Inflammatory macrophage treated with lipopolysaccharide for 4 hours (primary cell): ENCODE measurements around the gene SLC35A5.

Experiments used
- DNase-seq: peaks from one replicate; pipeline ENCODE4 v3.0.0-alpha.2; 2020

Gene SLC35A5

DNA sequence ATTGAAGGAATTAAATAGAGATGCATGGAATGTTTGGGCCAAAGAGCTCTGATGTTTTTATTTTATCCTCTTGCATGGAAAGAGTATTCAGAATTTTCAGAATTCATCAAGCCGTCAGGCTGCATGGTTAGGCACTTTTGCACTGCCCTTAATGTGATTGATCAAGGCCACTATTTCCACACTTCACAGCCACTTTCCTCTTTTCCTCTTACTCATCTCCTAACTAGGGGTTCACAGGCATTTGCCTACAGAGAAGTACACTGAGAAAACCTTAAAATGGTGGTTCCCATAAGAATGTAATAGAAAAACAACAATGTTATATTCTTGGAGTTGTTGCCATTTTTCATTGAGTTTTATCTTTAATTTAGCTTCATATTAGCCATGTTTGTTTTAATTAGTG is 10.9 kb downstream of the SLC35A5 start:
- DNase-seq, result peak; percentile 71

DNA sequence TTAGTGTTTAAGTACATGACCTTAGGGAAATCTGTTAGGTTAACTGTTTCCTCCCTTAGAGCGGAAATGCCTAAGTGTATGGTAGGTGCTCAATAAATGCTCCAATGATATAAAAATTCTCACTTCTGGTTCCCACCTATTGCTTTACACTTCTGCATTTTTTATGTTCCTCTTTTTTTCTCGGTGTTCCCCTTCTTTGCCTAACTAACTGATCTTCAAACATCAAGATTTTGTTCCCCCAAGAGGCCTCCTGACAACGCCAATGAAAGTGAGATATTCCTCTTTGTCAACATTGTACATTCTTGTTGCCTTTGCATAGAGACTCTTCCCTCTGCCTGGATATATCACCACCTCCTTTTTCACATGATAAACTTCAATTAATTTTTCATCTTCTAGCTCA is 17.4 kb downstream of the SLC35A5 start:
- peak; percentile 59 for DNase-seq

DNA sequence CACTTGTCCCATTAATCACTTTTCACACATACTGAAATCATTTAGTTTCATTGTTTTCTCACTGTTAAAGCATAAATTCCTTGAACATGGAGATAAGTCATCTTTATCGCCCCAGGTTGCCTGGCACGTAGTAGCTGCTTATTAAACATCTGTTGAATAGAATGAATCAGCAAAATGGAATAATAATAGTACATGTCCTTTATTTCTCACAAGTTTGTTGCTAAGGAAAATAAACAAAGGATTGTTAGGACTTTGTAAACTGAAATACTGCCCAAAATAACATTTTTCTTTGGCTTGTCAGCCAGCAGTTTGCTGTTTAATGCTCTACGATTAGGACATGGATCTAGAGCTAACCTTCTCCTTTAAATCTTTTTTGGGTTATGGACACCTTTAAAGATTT is 17.9 kb downstream of the SLC35A5 start:
- no peak for DNase-seq

DNA sequence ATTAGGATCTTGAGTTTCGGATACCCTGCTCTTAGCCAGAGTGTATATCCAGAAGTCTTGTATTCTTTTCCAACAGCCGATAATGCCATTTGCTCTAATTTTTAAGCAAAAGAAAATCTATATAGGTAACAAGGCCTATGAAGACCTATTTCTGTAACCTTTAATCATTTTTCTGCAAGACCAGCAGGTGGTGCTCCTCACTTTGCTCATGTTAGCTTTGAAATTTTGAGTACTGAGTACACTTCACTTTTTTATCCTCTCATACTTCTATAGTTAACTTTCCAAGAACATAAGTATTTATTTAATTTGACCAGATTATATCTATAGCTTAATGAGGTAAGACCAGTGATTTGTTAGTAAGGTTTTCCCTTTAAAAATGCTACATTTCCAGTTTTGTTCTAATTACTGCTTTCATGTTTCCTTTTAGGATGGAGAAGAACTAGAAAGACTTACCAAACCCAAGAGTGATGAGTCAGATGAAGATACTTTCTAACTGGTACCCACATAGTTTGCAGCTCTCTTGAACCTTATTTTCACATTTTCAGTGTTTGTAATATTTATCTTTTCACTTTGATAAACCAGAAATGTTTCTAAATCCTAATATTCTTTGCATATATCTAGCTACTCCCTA is 20.5 kb downstream of the SLC35A5 start:
- peak; percentile 31 for DNase-seq

DNA sequence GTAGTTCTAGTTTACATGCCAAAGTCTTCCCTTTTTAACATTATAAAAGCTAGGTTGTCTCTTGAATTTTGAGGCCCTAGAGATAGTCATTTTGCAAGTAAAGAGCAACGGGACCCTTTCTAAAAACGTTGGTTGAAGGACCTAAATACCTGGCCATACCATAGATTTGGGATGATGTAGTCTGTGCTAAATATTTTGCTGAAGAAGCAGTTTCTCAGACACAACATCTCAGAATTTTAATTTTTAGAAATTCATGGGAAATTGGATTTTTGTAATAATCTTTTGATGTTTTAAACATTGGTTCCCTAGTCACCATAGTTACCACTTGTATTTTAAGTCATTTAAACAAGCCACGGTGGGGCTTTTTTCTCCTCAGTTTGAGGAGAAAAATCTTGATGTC is 21.3 kb downstream of the SLC35A5 start:
- no peak for DNase-seq

DNA sequence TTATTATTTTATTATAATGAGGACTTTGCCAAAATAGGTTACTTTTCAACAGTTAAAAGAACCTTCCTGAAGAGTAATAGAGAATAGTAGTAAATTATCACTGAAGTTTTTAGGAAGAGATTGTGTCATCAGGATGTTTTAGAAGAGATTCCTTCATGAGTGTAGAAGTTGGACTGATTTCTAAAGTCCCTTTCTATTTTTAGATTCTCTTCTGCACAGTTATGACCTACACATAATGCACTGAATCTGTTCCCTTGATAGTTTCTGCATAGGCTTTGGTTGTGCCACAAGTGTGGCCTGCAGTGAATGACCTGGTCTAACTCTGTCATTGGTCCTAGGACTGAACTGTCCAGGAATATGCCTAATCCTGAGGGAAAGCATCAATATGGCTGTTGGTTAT is 23.9 kb downstream of the SLC35A5 start:
- DNase-seq, result no peak

DNA sequence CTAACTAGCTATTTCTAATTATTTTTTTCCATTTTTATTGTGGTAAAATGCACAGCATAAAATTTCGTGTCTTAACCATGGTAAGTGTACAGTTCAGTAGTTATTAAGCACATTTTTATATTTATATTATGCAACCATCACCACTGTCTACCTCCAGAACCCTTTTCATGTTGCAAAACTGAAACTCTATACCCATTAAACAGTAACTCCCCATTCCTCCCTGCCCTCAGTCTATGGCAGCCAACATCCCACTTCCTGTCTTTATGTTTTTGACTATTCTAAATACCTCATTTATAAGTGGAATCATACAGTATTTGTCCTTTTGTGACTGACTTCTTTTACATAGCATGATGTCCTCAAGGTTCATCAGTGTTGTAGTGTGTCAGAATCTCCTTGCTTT is 25.5 kb downstream of the SLC35A5 start:
- DNase-seq, result no peak

DNA sequence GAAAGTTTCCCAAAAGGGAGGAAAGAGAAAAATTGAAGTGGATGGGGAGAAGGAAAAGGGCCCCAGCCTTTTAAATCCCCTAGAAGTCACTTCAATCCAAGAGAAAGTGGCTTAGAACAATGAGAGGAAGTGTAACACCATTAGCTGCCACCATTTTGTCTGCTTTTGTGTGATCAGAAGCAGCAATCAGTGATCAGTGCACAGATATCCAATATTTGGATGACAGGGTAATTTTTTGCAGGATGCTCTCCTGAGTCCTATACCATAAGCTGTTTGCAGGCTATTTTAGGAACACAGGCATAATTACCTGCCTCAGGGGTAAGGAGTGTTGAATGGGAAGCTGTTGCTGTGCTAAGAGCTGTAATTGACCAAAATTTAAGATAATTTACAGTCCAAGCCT is 31.4 kb downstream of the SLC35A5 start:
- no peak for DNase-seq

DNA sequence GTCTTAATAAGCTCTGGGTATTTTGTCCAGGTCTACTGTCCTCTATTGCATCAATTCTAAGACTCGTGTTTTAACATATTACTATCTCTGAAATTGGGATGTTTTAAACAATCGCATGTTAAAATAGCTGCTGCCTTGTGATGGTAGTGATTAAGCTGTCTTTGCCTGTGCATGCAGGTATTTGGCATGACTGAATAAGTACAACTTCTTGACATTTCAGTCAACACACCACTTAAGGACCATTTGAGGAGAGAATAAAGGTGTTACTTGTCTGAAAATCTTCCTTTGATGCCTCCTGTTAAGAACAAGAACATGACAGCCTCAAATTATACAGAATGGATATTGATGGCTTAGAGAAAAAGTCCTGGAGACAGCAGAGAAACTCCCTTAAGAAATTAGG is 33.0 kb downstream of the SLC35A5 start:
- no peak for DNase-seq

DNA sequence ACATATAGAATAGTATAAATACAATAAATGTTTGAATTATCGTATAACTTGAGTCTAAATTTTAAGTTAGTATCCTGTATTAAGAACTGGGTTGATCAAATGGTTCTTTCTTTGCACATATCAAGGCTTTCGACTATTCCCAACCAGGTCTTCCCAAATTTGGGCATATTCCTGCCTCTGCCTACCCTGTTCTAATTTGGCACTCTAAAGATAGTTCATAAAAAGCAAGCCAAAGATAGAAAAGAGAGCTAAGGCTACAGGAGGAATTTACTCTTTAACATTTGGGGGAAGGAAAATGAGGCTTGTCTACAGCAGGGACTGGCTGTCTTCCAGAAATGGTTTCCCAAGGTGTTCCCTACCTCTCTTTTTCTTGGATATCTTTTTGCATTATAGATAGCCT is 36.1 kb downstream of the SLC35A5 start:
- DNase-seq, result no peak

DNA sequence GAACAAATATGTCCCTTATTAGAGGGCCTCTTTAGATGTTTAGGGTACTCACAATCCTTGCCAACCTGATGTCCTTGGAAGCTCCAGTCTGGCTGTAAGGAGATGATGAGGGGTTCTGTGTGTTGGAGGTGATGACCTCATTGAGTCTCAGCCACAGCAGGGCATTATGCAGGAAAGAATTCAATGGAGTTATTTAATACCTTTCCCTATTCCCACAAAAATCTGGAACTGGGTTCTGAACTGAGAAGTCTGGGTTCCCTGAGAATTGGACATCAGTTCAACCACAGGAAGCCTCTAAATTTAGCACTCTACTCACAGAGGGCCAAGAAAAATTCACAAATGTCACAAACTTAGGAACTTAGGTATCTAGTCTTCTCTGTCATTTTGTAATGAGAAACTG is 36.9 kb downstream of the SLC35A5 start:
- no peak for DNase-seq

DNA sequence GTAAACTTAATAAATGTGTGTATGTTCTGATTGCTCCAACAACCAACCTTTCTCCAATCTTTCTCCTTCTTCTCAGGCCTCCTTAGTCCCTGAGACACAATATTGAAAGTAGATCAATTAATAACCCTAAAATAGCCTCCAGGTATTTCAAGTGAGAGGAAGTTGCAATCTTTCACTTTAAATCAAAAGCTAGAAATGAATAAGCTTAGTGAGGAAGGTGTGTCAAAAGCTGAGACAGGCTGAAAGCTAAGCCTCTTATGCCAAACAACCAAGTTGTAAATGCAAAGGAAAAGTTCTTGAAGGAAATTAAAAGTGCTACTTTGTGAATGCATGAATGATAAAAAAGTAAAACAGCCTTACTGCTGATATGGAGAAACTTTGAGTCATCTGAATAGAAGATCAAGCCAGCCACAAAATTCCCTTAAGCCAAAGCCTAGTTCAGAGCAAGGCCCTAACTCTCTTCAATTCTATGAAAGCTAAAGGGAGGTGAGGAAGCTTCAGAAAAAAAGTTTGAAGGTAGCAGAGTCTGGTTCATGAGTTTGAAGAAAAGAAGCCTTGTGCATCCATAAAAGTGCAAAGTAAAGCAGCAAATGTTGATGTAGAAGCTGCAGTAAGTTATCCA is 40.5 kb downstream of the SLC35A5 start:
- no peak for DNase-seq

DNA sequence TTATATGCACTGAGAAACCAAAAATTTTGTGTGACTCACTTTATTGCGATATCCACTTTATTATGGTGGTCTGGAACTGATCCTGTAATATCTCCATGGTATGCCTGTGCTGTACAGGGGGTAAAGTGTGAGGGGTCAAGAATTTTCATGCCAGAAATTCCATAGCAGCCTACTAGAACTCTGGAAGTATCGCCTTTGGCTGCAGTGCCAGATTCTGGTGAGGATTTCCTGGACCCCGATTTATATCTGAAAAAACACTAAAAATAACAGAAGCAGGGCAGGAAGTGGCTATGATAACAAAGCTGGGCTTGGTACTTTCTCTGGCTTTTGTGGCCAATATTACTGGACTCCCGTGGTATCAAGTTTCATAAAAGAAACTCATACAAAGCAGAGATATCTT is 42.7 kb downstream of the SLC35A5 start:
- DNase-seq, result no peak

DNA sequence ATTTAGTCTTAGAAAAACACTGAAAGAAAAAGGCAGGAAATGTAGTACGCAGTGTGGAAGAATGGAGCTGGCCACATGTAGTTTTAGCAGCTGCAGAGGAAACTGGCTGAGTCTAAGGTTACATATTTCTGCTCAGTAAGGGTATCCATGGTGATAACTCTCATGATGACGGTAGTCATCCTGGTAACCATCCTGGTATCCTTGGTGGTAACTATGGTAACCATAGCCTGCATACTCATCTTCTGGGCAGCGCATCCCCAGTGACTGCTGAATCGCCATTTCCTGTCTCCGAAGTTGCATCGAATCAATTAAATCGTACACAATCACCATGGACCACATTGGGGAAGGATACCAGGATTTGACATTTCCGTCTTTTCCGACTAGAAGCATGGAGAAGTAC is 43.4 kb downstream of the SLC35A5 start:
- DNase-seq, result no peak

DNA sequence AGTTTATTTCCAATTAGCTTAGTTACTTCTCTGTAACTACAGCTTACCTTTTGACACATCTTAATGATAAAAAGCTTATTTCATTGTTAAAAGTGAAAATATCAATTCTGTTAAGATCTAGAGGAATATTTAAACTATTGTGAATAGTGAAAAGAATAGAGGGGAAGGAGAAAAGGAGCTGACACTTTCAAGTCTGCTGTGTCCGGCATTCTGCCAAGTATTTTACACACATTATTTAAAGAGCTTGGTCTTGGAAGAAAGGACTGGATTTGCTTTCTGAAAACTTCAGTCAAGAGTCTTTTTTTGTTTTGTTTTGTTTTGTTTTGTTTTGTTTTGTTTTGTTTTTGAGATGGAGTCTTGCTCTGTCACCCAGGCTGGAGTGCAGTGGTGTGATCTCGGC is 44.3 kb downstream of the SLC35A5 start:
- DNase-seq, result no peak

DNA sequence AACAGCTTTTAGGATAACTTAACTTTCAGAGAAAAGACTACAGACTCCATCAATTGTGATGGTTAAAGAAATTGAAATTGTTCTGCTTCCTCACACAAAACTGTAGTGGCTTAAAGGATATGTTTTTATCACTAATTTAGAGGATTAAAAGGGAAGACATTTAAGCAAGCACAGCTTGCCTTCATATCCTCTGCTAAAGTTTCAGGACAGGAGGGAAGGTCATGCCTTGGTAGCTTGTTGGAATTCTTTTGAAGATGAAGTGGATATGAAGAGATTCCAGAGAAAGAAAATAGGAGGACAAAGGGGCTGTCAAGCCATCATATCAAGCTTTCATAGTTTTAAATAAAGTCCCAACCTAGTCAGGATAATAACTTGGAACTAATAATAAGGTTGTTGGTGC is 46.0 kb downstream of the SLC35A5 start:
- DNase-seq, result no peak

DNA sequence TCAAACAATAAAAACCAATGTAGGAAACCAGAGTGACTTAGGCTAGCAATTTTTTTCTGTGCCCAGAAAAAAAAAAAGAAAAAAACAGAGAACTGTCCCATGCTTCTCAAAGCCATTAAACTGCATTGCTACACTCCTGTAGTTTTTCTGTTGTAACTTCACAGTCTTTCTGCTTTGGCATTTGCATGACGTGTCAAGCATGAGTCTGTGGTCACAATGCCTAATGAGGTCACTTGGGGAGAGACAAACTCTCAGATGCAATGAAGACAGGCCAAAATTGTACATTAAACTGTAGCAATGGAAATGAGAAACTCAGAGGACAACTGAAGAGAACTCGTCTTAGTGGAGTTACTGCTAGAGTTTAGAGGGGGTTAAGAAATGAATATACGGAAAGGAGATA is 48.3 kb downstream of the SLC35A5 start:
- DNase-seq, result peak; percentile 81

DNA sequence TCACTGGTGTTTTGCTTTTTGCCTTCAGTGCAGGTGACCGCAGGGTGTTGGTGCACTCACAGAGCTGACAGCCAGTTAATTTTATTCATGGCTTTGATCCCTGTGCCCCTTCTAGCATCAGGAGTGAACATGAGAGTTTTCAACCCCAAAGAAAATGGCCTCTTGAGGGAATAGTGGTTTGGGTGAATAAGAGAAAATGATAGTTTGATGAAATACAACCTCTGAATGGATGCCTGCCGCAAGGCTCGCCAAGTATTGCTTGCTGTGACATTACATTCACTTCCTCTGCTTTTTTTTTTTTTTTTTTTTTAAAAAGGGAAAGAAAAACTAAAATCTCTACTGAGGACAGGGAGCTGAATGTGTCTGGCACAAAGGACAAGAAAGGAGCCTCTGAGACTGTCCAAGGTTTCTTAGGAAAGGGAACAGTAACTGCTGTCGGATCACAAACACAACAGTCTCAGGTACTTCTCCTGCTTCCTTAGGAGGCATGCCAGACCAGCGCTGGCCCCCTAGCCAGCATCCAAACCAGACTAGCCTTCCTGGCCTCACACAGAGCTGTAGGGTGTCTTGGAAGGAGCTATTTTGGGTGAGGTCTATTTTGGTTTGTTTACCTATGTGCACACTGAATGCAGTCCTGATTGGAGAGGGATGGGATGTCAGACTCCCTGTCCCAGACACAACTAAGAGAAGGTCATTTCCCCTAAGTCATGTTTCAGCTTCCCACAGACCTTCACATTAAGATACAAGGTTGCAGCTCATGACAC is 50.1 kb downstream of the SLC35A5 start:
- peak; percentile 60 for DNase-seq

DNA sequence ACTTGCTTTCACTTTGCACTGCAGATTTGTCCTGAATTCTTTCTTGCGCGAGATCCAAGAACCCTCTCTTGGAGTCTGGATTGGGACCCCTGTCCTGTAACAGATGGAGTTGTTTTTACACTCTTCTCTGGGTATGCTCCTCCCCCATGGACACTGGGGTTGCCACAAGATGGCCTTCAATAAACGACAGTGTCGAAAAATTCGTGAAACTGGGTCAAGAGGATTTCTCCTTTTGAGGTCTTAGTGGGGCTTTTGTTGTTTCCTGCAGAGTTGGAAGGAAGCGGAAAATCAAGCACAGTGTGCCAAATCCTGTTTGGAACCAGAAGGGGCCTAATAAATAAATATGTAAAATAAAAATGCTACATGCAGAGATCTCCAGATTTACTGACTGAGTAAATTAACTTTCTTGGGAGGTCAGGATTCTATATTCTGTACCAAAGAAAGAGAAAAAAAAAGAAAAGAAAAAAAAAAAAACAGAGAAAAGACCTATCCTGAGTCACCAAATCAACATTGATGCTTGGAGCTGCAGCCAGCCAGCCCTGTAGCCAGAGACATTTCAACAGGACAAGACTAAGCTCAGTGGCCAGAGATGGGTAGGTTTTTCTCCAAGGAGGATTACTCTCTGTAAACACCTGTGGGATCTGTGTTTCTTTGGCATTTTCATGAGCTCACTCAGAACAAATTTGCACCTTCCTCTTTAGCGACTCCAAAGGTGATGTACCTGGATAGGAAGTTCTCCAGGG is 54.3 kb downstream of the SLC35A5 start:
- no peak for DNase-seq

DNA sequence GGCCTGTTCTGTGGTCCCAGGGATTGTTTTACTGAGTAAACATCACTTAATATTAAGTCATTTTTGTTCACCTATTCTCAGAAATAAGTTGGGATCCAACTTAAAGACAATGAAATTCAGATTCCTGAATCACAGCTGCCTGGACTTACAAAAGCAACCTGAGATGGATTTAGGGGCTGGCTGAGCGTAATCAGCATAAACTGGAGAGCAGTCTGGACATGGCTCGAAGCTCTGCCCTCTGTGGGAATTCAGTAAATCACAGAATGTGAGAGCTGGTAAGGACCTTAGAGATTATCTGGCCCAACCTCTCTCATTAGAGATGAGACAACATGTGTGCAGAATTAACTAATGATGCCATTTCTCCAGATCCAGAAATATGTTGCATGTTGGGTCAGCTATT is 55.4 kb downstream of the SLC35A5 start:
- DNase-seq, result no peak

DNA sequence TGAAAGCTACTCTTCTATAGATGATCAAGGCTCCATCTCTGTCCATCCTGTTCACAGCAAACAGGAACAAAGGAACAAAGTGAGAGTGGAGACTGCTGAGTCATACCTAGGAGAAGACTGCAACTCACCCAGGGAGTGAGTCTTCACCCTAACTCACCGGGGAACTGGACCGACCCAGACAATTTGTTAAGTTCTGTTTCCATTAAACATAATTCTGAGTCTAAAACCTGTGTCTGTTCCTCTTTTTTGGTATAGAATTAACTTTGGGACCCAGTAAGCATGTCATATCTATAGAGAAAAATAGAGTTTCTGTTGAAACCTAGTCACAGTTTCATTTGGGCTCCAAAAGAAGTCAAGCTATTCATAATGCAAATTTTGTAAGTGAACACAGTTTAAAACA is 57.5 kb downstream of the SLC35A5 start:
- peak; percentile 7 for DNase-seq

DNA sequence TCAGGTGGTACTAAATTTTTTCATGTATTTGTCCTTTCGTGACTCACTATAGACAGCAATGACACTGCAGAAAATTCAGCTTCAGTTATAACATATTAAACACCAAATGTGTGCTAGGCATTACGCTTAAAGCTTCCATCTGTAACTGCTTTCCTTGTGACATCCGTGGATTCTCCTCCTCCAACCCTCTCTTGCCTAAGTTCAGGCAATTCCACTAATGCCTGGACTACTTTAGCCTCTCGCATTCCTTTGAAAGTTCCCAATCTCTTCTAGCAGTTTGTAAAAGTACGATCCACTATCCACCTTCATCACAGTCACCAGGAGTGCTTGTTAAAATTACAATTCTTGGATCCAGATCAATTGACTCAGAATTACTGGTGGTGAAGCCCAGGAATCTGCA is 61.4 kb downstream of the SLC35A5 start:
- no peak for DNase-seq

DNA sequence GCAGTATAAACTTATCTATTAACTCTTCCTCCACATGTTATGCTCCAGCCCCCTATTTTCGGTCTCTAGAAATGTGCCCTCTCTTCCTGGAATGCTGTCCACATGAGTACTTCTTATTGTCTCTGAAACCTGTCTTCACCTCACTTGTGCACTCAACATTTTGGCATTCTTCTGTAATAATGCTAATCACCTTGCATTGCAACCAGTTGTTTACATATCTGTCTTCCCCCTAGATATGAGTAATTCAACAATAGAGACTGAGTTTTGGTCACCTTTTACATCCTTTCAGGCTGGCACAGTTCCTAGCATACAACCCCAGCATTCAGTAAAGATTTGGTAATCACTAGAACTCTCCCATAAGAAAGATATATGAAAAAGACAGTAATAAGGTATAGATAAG is 61.9 kb downstream of the SLC35A5 start:
- DNase-seq, result no peak

DNA sequence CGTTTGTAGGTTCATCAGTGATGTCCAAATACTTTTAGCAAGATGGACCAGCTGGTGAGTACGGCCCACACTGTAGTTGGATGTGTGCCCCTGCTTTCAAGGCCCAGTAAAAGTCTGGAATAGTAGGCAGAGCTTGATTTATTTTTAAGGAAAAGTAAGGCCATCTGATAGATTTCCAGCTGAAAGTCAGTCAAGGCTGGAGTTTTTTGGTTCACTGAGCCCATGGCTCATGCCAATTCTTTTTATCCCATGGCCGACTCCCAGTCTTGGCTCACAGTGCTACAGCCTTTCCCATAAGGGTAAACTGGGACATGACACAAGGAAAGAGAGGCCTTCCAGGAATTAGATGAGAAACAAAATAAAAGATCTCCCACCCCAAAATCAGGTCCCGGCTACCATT is 65.6 kb downstream of the SLC35A5 start:
- no peak for DNase-seq
